ENCODE measurements around the gene PITRM1. TPM values are rescaled to one million over a fixed set of nuclear protein-coding genes. Genes with fewer than 3 reads are reported as not detected.

The PITRM1 gene
- total RNA-seq, 1 donor from 2014 or later, result 96.1 TPM

GRCh38 chr10:3141351-3142005 lies 31.1 kb downstream of the PITRM1 start:
- DNase-seq (ENCODE audit: low read depth), result no peak

- DNase-seq (ENCODE audit: low read depth), result no peak
These were observed 32.3 kb downstream of the PITRM1 start for GRCh38 chr10:3140280-3140679.

- DNase-seq (ENCODE audit: low read depth), result no peak
These were observed 33.2 kb downstream of the PITRM1 start for GRCh38 chr10:3139216-3139910.

- DNase-seq (ENCODE audit: low read depth), result no peak
These were observed 34.4 kb downstream of the PITRM1 start for GRCh38 chr10:3137958-3138726.

GRCh38 chr10:3136763-3137611 lies 35.6 kb downstream of the PITRM1 start:
- peak; percentile 78 for DNase-seq (ENCODE audit: low read depth)

GRCh38 chr10:3136336-3136735 lies 36.2 kb downstream of the PITRM1 start:
- no peak for DNase-seq (ENCODE audit: low read depth)

- no peak for DNase-seq (ENCODE audit: low read depth)
These were observed 37.6 kb downstream of the PITRM1 start for GRCh38 chr10:3135006-3135405.

- no peak for DNase-seq (ENCODE audit: low read depth)
These were observed 38.6 kb downstream of the PITRM1 start for GRCh38 chr10:3133948-3134347.

GRCh38 chr10:3132036-3133025 lies 40.3 kb downstream of the PITRM1 start:
- peak; percentile 64 for DNase-seq (ENCODE audit: low read depth)

- DNase-seq (ENCODE audit: low read depth), result no peak
These were observed 41.5 kb downstream of the PITRM1 start for GRCh38 chr10:3131098-3131497.

GRCh38 chr10:3129581-3130340 lies 42.8 kb downstream of the PITRM1 start:
- DNase-seq (ENCODE audit: low read depth), result no peak

GRCh38 chr10:3128379-3129130 lies 44.0 kb downstream of the PITRM1 start:
- DNase-seq (ENCODE audit: low read depth), result no peak

- no peak for DNase-seq (ENCODE audit: low read depth)
These were observed 44.7 kb downstream of the PITRM1 start for GRCh38 chr10:3127921-3128320.

GRCh38 chr10:3126741-3127346 lies 45.7 kb downstream of the PITRM1 start:
- DNase-seq (ENCODE audit: low read depth), result peak; percentile 6

GRCh38 chr10:3126249-3126648 lies 46.3 kb downstream of the PITRM1 start:
- no peak for DNase-seq (ENCODE audit: low read depth)

GRCh38 chr10:3125527-3126170 lies 46.9 kb downstream of the PITRM1 start:
- DNase-seq (ENCODE audit: low read depth), result no peak

- no peak for DNase-seq (ENCODE audit: low read depth)
These were observed 48.0 kb downstream of the PITRM1 start for GRCh38 chr10:3124412-3125175.

All from myocyte (in vitro differentiated cells).